ENCODE measurements around the gene CREB3L1.

- no peak for TF ChIP-seq POLR2A (IDR thresholded peaks at IDR 0.05; ENCODE audit: low read depth)
- TF ChIP-seq, protein P1, sequence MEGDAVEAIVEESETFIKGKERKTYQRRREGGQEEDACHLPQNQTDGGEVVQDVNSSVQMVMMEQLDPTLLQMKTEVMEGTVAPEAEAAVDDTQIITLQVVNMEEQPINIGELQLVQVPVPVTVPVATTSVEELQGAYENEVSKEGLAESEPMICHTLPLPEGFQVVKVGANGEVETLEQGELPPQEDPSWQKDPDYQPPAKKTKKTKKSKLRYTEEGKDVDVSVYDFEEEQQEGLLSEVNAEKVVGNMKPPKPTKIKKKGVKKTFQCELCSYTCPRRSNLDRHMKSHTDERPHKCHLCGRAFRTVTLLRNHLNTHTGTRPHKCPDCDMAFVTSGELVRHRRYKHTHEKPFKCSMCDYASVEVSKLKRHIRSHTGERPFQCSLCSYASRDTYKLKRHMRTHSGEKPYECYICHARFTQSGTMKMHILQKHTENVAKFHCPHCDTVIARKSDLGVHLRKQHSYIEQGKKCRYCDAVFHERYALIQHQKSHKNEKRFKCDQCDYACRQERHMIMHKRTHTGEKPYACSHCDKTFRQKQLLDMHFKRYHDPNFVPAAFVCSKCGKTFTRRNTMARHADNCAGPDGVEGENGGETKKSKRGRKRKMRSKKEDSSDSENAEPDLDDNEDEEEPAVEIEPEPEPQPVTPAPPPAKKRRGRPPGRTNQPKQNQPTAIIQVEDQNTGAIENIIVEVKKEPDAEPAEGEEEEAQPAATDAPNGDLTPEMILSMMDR (IDR thresholded peaks at IDR 0.05): no peak
- TF ChIP-seq POLR2AphosphoS5 (IDR thresholded peaks at IDR 0.05): peak in 1 of 2 donors; percentile 40
Measured at GRCh38 chr11:46279126-46280099, 2.0 kb downstream of the CREB3L1 start.

Measured in esophagus muscularis mucosa (tissue), 3 donors.